HG02885 (cell line): ENCODE measurements around the gene EML5.

Source experiments
- ATAC-seq: cut with Tn5 transposase; IDR thresholded peaks from one replicate; pipeline ENCODE4 v1.9.1; 2021; ENCODE audit warnings: mild to moderate bottlenecking; ENCODE audit not compliant: unreplicated experiment, poor library complexity

The EML5 gene

GRCh38 chr14:88576222-88576621, 216.5 kb downstream of the EML5 start:
- ATAC-seq: no peak

- ATAC-seq: no peak
Observed at GRCh38 chr14:88572117-88572516, 220.6 kb downstream of the EML5 start.

GRCh38 chr14:88568196-88568595, 224.6 kb downstream of the EML5 start:
- ATAC-seq: no peak

- no peak for ATAC-seq
Observed at GRCh38 chr14:88565427-88565826, 227.3 kb downstream of the EML5 start.

- no peak for ATAC-seq
Observed at GRCh38 chr14:88563845-88564244, 228.9 kb downstream of the EML5 start.

GRCh38 chr14:88562831-88563686, 229.7 kb downstream of the EML5 start, which contains the start of gene ZC3H14:
ZC3H14 (plus strand) TSS chr14:88563037; CDS start chr14:88563134, 97 bp downstream.
- ATAC-seq: peak; percentile 94

GRCh38 chr14:88562532-88562830, 230.3 kb downstream of the EML5 start:
- ATAC-seq: no peak
